GM23338 (cell line): ENCODE data around the gene ZBTB8OS.

ENCODE experiments used
- JUNB ChIP-seq: IDR thresholded peaks from one replicate; pipeline ENCODE4 v1.6.1; 2016; ENCODE audit warnings: antibody characterized with exemption; ENCODE audit not compliant: unreplicated experiment
- TF ChIP-seq, protein P1 (sequence below), 2 experiments: fragments of 200-600 bp in 1 of 2; sonication (generic) in 1 of 2; conservative IDR thresholded peaks; 2 replicates each; pipeline versions ENCODE4 v1.5.1 to v1.6.1; 2016 to 2017; ENCODE audit warnings: antibody characterized with exemption in 2 of 2, low read depth in 2 of 2, mild to moderate bottlenecking in 2 of 2, moderate library complexity in 1 of 2

DNA sequence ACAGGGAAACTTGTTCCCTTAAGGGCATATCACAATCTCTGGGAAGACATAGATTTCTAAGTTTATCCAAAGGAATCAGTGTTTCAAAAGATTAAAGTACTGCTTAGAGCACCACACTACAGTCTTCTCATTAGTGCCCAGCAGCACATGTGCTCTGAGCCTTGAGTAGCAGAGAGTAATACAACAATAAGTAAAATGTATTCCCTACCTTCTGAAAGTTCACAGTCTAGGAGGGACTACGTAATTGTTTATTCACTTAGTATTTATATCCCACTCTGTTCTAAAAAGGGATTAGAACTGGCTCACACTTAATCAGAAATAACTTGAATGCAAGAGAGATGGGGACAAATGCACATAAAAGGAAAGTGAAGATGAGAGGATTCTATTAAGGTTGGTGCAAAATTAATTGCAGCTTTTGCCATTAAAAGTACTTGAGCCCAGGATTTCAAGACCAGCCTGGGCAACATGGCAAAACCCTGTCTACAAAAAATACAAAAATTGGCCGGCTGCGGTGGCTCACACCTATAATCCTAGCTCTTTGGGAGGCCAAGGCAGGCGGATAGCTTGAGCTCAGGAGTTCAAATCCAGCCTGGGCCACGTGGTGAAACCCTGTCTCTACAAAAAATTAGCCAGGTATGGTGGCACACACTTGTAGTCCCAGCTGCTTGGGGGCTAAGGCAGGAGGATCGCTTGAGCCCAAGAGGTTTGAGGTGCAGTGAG is 43.3 kb upstream of the ZBTB8OS start:
- TF ChIP-seq, protein P1, sequence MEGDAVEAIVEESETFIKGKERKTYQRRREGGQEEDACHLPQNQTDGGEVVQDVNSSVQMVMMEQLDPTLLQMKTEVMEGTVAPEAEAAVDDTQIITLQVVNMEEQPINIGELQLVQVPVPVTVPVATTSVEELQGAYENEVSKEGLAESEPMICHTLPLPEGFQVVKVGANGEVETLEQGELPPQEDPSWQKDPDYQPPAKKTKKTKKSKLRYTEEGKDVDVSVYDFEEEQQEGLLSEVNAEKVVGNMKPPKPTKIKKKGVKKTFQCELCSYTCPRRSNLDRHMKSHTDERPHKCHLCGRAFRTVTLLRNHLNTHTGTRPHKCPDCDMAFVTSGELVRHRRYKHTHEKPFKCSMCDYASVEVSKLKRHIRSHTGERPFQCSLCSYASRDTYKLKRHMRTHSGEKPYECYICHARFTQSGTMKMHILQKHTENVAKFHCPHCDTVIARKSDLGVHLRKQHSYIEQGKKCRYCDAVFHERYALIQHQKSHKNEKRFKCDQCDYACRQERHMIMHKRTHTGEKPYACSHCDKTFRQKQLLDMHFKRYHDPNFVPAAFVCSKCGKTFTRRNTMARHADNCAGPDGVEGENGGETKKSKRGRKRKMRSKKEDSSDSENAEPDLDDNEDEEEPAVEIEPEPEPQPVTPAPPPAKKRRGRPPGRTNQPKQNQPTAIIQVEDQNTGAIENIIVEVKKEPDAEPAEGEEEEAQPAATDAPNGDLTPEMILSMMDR (conservative IDR thresholded peaks at IDR 0.05; ENCODE audit: low read depth in 2 of 2) = no peak
- TF ChIP-seq JUNB = no peak
